Right lobe of liver (tissue), 6 donors: ENCODE results near the gene NPTX1. TPM values are rescaled to one million over a fixed set of nuclear protein-coding genes. Genes with fewer than 3 reads are reported as not detected.

Source experiments
- ATAC-seq, 4 donors: fragments of 200-7000 bp; cut with Tn5 transposase; one replicate each; pipeline ENCODE4 v1.9.1; 2020; ENCODE audit warnings: mild to moderate bottlenecking in 4 of 4, moderate library complexity in 4 of 4
- DNase-seq, 3 donors: peaks; one replicate each; pipeline ENCODE4 v3.0.0-alpha.2; 2020
- H3K27ac ChIP-seq, 3 donors: fragments of 200-600 bp; one replicate each; pipeline ENCODE4 v1.8.0; 2022
- H3K27me3 ChIP-seq, 2 donors: fragments of 200-600 bp; one replicate each; pipeline ENCODE4 v1.8.0; 2022
- H3K36me3 ChIP-seq, 4 donors: fragments of 200-600 bp; sonication (generic) in 1 of 4; one replicate each; pipeline versions ENCODE4 v1.5.1 to v1.8.0; 2017 to 2022; ENCODE audit warnings: control low read depth in 1 of 4
- H3K4me1 ChIP-seq, 4 donors: fragments of 200-600 bp; sonication (generic) in 1 of 4; one replicate each; pipeline versions ENCODE4 v1.5.1 to v1.8.0; 2017 to 2022; ENCODE audit warnings: control low read depth in 1 of 4
- H3K4me3 ChIP-seq, 3 donors: fragments of 200-600 bp; one replicate each; pipeline ENCODE4 v1.8.0; 2022
- H3K9me3 ChIP-seq, 4 donors: fragments of 200-600 bp; sonication (generic) in 1 of 4; one replicate each; pipeline versions ENCODE4 v1.5.1 to v1.8.0; 2017 to 2022; ENCODE audit warnings: control low read depth in 1 of 4
- CTCF ChIP-seq, 4 donors: fragments of 200-600 bp in 3 of 4; fragments of 450-650 bp in 1 of 4; IDR thresholded peaks; one replicate each; pipeline versions ENCODE4 v1.5.1 to v1.8.0; 2016 to 2022; ENCODE audit warnings: antibody characterized with exemption in 4 of 4, mild to moderate bottlenecking in 2 of 4
- POLR2A ChIP-seq: fragments of 450-650 bp; IDR thresholded peaks from one replicate; pipeline ENCODE4 v1.6.1; 2017; ENCODE audit warnings: antibody characterized with exemption, mild to moderate bottlenecking
- WGBS: methylation state at CpG from one replicate; pipeline ENCODE4 v1.1.6; 2018; ENCODE audit warnings: low coverage, low lambda C conversion rate; ENCODE audit not compliant: insufficient coverage; ENCODE audit errors: missing lambda C conversion rate; 5-methylcytosine and 5-hydroxymethylcytosine counted together
- intact Hi-C, 2 donors: fragments of 100-400 bp; cut with DNase I; formaldehyde crosslinking; loops; one replicate each; pipeline versions ENCODE4 v1.11.2 to v1.14.1; 2022
- total RNA-seq, 6 experiments: library from RNA; depleted of rRNA in 2 of 6; stranded (reverse); fragments of >200 nt in 2 of 6; fragmentation: NEBNext Ultra II Directional in 3 of 6; extraction: Animal tissue kit (Norgen Biotek cat#: 25700) in 3 of 6; gene quantifications; one replicate each; pipeline versions ENCODE4 v1.1.0 to v1.2.4, GENCODE V29; 2016 to 2023
- donor health status: DM: no; HTN: yes; CAD: no.
- donor health status: DM: no; HTN: no; CAD: no.
- donor health status: DM: no; HTN: no; CAD: no.
- donor health status: DM: no; HTN: yes; CAD: no.
- donor health status: DM: no; HTN: yes; CAD: no.

The NPTX1 gene
- total RNA-seq, 6 experiments from 2014 or later = 0.06 TPM; not detected in 5

DNA sequence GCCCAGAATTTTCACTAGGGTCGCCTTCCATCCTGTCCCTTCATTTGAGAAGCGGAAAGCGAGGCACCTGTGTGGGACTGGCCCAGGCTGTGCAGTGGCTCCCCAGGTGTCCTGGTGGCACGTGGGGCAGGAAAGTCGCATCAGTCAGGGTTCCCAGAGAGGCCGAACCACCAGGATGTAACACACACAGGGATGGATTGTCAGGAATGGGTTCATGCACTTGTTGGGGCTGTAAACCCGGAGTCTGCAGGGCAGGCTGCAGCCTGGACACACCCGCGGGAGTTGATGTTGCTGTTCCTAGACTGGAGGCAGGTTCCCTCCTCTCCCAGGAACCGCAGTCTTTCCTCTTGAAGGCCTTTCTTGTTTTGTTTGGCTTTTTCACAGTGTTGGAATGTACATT, 37.5 kb upstream of the NPTX1 start:
- no peaks in the 10 kb centered on the region for H3K27me3 ChIP-seq
- H3K9me3 ChIP-seq = no peaks in the 10 kb centered on the region
- H3K4me1 ChIP-seq = no peaks in the 10 kb centered on the region
- intact Hi-C loops = no loop called here
- H3K27ac ChIP-seq = no peak overlapping the region
- 69% methylated on average over 3 of the region's 10 CpGs for WGBS
- ATAC-seq = no peak
- no peak overlapping the region for H3K4me3 ChIP-seq
- TF ChIP-seq POLR2A (no peak), CTCF (IDR thresholded peaks at IDR 0.05) (no peak)
- DNase-seq = no peak
- no peaks in the 10 kb centered on the region for H3K36me3 ChIP-seq

DNA sequence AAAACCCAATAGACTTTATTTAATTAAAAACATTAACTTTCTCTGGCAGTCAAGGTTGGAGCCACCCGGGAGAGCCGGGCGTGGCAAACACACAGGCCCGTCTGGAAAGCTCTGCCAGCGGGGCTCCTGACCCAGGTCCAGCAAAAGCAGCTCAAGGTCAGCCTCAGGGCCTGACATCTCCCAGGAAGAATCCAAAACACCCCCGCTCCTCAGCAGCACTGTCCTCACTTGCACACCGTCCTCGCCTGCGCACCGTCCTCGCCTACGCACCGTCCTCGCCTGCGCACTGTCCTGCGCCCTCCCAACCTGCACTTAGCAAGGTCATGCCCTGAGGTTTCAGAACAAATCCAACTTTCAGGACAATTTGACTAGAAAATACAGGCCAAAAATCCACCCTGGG, 36.8 kb upstream of the NPTX1 start:
- Histone ChIP-seq H3K27ac (no peak overlapping the region), H3K9me3 (no peaks in the 10 kb centered on the region), H3K36me3 (no peaks in the 10 kb centered on the region), H3K27me3 (no peaks in the 10 kb centered on the region), H3K4me1 (no peaks in the 10 kb centered on the region), H3K4me3 (no peak overlapping the region)
- ATAC-seq (no peak), DNase-seq (no peak)
- TF ChIP-seq CTCF (IDR thresholded peaks at IDR 0.05) = no peak
- no peak for TF ChIP-seq POLR2A
- WGBS = 91% methylated on average over 7 of the region's 16 CpGs
- intact Hi-C loops = no loop called here

DNA sequence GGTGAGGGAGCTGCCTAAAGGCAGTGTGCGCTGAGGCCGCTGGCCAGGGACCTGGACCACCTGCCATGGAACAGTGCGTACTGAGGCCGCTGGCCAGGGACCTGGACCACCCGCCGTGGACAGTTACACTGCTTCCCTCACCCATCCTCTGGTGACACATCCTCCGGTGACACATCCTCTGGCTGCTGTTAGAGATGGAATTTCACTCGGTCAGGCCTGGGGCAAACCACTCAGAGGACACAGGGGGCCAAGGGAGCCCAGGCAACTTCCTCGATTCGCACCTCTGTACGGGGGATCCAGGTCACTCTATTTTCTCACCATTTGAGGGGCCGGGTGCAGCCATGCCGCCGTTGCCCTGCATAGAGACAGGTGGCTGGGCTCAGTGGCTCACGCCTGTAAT, 35.8 kb upstream of the NPTX1 start:
- intact Hi-C loops = no loop called here
- H3K4me1 ChIP-seq = no peaks in the 10 kb centered on the region
- H3K9me3 ChIP-seq = no peaks in the 10 kb centered on the region
- no peak overlapping the region for H3K27ac ChIP-seq
- no peak for TF ChIP-seq CTCF (IDR thresholded peaks at IDR 0.05)
- TF ChIP-seq POLR2A = no peak
- H3K36me3 ChIP-seq = no peaks in the 10 kb centered on the region
- ATAC-seq (no peak), DNase-seq (no peak)
- no peaks in the 10 kb centered on the region for H3K27me3 ChIP-seq
- H3K4me3 ChIP-seq = no peak overlapping the region
- WGBS = 77% methylated on average over 6 of the region's 15 CpGs

- Histone ChIP-seq H3K27ac (no peak overlapping the region), H3K36me3 (no peaks in the 10 kb centered on the region), H3K4me1 (no peaks in the 10 kb centered on the region), H3K4me3 (no peak overlapping the region), H3K27me3 (no peaks in the 10 kb centered on the region), H3K9me3 (no peaks in the 10 kb centered on the region)
- 67% methylated on average over 8 of the region's 18 CpGs for WGBS
- DNase-seq (no peak), ATAC-seq (no peak)
- intact Hi-C loops = no loop called here
- TF ChIP-seq CTCF (IDR thresholded peaks at IDR 0.05) = no peak
- no peak for TF ChIP-seq POLR2A
Observed at GRCh38 chr17:80511222-80512180, 35.1 kb upstream of the NPTX1 start.
